Measurements from ENCODE around the gene NBEA.

NBEA gene

GRCh38 chr13:35472323-35472881 lies 530.3 kb downstream of the NBEA start:
- DNase-seq (ENCODE audit: extremely low spot score), result no peak
- TF ChIP-seq CTCF (IDR thresholded peaks at IDR 0.05; ENCODE audit: control extremely low read depth, extremely low read depth, low read depth, missing control alignments), result no peak
- ChIA-PET POLR2A (no interaction called here), CTCF (no interaction called here)

- CTCF ChIA-PET, result no interaction called here
- POLR2A ChIA-PET, result no interaction called here
- DNase-seq (ENCODE audit: extremely low spot score), result no peak
- TF ChIP-seq CTCF (IDR thresholded peaks at IDR 0.05; ENCODE audit: control extremely low read depth, extremely low read depth, low read depth, missing control alignments), result no peak
These were observed 531.2 kb downstream of the NBEA start for GRCh38 chr13:35473206-35473775.

- no peak for TF ChIP-seq CTCF (IDR thresholded peaks at IDR 0.05; ENCODE audit: control extremely low read depth, extremely low read depth, low read depth, missing control alignments)
- CTCF ChIA-PET, result no interaction called here
- POLR2A ChIA-PET, result no interaction called here
- DNase-seq (ENCODE audit: extremely low spot score), result no peak
These were observed 531.7 kb downstream of the NBEA start for GRCh38 chr13:35473802-35474201.

GRCh38 chr13:35474496-35475211 lies 532.6 kb downstream of the NBEA start:
- DNase-seq (ENCODE audit: extremely low spot score), result no peak
- CTCF ChIA-PET, result no interaction called here
- POLR2A ChIA-PET, result no interaction called here
- no peak for TF ChIP-seq CTCF (IDR thresholded peaks at IDR 0.05; ENCODE audit: control extremely low read depth, extremely low read depth, low read depth, missing control alignments)

- no peak for TF ChIP-seq CTCF (IDR thresholded peaks at IDR 0.05; ENCODE audit: control extremely low read depth, extremely low read depth, low read depth, missing control alignments)
- no peak for DNase-seq (ENCODE audit: extremely low spot score)
- ChIA-PET POLR2A (no interaction called here), CTCF (no interaction called here)
These were observed 533.3 kb downstream of the NBEA start for GRCh38 chr13:35475212-35475959.

- TF ChIP-seq CTCF (IDR thresholded peaks at IDR 0.05; ENCODE audit: control extremely low read depth, extremely low read depth, low read depth, missing control alignments), result no peak
- ChIA-PET POLR2A (no interaction called here), CTCF (no interaction called here)
- no peak for DNase-seq (ENCODE audit: extremely low spot score)
These were observed 534.2 kb downstream of the NBEA start, which contains the start of gene MAB21L1 for GRCh38 chr13:35475960-35476943. Gene MAB21L1, minus strand, starts transcription at chr13:35476689. Its CDS starts 551 bp downstream, at chr13:35476138.

All from GM10248 (cell line).